ENCODE results near the gene HNRNPCL4.
"Not testable (repeated sequence)": the region's sequence is repeated elsewhere in the genome, so short reads cannot be mapped to it uniquely, and the experiment has no call there.

HNRNPCL4 gene

DNA sequence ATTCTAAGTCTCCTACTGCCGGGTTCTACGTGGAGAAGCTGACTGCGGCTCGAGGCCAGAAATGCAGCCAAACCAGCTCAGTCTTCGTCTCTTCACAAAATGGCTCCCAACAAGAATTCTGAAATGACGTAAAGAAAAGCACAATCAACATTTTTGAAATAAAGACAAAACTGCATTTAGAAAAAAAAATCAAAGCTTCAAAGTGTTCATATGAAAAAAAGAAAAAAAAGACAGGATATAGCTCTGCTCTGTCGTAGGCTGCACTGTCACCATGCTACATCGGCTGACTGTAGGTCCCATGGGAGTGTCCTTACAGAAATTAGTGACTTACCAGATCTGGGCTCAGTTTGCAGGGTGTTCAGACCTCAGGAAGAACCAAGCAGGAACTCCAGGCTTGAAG lies at the start of gene HNRNPCL4:
HNRNPCL4 (minus strand) TSS at position 101 of the 400 bp plus-strand sequence. CDS start 164 bp downstream, outside the sequence.
- DNase-seq, result not testable (repeated sequence)

DNA sequence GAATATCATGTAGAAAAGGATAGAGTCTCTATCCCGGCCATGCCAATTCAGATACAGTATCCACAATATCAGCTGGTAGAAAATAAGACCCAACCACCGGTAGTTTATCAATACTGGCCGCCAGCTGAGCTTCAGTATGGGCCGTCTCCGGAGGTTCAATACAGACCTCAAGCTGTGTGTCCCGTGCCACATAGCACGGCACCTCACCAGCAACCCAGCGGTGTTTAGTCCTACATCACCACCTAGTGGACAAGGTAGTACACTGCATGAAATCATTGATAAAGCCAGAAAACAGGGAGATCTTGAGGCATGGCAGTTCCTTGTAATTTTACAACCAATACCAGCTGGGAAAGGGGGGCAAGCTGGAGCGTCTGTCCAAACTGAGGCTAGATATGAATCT lies 43.3 kb upstream of the HNRNPCL4 start:
- DNase-seq, result not testable (repeated sequence)

DNA sequence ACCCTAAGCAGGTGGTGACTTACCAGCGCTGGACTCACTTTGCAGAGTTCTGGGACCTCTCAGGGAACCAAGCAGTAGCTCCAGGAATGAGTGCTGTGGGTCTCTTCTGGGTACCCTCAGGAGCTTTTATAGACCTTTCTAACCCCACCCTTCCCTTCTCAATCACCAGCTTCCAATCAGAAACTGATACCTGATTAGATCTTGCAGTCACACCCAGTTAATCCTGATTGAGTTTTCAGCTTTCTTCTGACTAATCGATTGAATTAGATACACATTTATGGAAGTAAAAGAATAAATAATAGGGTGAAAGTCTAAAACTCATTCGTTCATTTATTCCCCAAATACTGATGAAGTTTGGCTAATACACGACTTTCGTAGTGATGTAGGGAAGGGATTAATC lies 35.9 kb upstream of the HNRNPCL4 start, which contains the start of gene PRAMEF13:
PRAMEF13 (minus strand) TSS at position 101 of the 400 bp plus-strand sequence. CDS start 1,820 bp downstream, outside the sequence.
- not testable (repeated sequence) for DNase-seq

DNA sequence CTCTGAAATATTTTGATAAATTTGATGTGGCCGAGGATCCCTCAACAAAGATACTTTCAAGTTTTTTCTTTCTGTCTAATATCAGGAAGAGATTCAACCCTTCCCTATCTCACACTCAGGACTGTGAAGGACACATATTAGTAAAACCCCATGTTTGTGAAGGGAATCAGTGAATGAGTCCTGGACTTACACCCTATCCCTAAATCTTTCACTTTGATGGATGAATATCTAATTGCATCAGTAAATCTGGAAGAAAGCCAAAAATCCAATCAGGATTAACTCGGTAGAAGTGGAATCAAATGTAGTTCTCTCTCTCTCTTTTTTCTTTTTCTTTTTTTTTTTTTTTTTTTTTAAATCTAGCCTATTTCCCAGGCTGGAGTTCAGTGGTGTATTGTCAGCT lies 6.1 kb upstream of the HNRNPCL4 start, which contains the start of gene PRAMEF9:
PRAMEF9 (plus strand) TSS at position 301 of the 400 bp plus-strand sequence. CDS start 3,433 bp downstream, outside the sequence.
- not testable (repeated sequence) for DNase-seq

DNA sequence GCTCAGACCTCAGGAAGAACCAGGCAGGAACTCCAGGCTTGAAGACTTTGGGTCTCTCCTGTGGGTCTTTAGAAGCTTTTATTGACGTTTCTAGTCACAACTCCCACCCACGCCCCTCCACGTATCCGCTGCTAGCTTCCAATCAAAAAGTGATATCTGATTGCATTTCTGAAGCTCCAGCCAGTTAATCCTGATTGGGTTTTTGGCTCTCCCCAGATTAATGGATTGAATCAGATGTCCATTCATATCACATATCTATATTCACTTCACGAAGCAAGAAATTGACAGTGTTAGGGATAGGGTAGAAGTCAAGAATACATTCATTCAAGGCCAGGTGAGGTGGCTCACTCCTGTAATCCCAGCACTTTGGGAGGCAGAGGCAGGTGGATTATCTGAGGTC lies 9.5 kb downstream of the HNRNPCL4 start, which contains the start of gene PRAMEF26:
PRAMEF26 (minus strand) TSS at position 101 of the 400 bp plus-strand sequence. CDS start 2,914 bp downstream, outside the sequence.
- DNase-seq, result not testable (repeated sequence)

DNA sequence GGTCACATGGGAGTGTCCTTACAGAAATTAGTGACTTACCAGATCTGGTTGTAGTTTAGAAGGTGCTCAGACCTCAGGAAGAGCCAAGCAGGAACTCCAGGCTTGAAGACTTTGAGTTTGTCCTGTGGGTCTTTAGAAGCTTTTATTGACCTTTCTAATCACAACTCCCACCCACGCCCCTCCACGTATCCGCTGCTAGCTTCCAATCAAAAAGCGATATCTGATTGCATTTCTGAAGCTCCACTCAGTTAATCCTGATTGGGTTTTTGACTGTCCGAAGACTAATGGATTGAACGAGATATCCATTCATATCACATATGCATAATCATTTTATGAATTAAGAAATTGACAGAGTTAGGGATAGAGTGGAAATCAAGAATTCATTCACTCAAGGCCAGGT lies 48.7 kb downstream of the HNRNPCL4 start, which contains the start of gene HNRNPCL2:
HNRNPCL2 (minus strand) TSS at position 101 of the 400 bp plus-strand sequence. CDS start 454 bp downstream, outside the sequence.
- DNase-seq, result not testable (repeated sequence)
